Ramos (cell line): Measurements from ENCODE around the gene NRXN3.
"Not testable (repeated sequence)": the region's sequence is repeated elsewhere in the genome, so short reads cannot be mapped to it uniquely, and the experiment has no call there.

ENCODE experiments used
- in situ Hi-C: fragments of 300-500 bp; cut with MboI; formaldehyde crosslinking; loops from one replicate; pipeline ENCODE4 v1.14.3; 2022; ENCODE audit warnings: low sequenced_read_pairs; ENCODE audit not compliant: unreplicated experiment

The NRXN3 gene

DNA sequence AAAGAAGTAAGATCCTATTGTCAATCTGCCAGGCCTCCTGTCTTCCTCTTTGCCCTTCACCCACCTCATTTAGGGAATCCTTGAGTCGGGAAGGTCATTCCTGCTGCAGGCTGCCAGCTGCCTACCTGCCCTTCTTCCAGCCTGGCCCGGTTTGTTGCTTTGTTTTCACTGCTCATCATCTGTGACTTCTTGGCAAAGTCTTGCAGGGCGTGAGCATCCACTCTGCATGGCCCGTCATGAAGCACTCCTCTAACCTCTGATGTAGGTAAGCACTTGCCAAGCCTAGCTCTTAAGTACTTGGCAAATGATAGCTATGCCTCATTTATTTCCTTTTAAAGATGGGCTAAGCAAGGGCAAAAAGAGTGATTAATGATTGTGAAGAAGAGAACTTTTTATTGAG is 192.8 kb downstream of the NRXN3 start:
- in situ Hi-C loops, result no loop called here

DNA sequence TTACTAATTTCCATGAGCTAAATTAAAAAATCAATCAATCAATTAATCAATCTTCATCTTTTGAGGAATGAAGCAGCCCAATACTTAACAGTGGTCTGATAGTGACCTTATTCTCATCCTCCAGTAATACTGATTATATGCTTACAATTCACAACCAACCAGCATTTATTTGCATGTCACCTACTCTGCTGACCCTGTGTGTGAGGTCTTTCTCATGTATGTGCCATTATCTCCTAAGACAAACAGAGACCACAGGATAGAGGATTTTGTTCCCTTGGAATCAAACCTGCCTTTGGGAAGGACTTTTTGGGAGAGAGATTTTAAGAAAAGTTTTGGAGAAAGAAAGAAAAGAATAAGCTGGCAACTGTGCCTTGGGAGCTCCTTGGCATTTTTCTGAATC is 197.2 kb downstream of the NRXN3 start:
- in situ Hi-C loops, result no loop called here

DNA sequence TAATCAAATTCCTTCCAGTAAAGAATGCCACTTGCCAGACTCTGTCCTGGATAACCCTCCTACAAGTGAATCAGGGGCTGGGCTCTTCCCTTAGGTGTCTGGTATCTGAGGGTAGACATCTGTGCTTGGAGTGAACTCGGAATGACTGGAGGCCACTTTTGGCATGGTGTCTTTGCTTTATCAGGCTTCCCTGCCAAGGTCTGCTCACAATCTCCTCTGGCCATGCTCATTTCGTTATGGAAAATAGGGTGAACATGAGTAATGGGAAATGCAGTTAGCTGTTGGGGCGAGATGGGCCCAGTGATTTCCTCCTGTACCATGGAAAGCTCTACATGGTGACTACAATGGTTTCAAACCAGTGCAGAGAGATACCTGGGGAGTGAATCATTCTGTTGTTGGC is 212.9 kb downstream of the NRXN3 start:
- in situ Hi-C loops, result no loop called here

DNA sequence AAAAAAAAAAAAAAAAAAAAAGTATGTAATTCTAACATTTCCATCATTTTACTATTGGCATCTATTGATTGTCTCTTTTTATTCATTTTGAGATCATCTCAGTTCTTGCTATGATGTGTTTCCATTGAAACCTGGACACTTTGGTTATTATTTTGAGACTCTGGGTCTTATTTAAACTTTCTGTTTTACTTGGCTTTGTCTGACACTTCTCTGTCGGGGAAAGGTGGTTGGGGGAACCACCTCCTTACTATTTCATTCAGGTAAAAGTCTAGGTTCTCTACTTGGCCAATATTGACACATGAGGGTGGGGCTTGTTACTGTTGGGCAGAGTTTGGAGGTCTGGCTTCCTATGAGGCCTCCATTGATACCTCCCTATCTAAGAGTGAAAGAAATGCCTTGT is 228.0 kb downstream of the NRXN3 start:
- in situ Hi-C loops, result no loop called here

DNA sequence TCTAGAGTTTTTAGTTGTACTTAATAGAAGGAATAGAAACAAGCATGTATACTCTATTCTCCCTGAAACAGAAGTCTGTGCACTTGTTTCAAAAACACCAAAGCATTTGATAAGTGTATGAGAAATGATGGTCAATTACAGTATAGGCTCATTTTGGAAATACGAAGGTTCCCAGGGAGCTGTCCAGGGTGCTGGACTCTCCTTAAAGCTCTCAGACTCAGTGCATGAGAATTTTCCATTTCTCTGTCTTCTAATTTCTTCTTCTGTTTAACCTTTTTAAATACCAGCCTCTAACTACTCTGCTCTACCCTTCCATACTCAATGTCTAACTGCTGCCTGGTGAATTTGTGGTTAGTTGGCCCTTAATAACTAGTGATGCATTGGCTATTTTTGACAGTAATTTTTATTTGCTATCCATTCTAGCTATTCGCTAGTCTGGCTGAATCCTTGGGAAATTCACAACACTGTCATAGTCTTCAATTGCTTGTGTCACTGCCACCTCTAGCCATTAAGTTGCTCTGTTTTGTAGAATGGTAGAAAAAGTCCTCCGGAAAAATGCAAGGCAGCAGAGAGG is 229.2 kb downstream of the NRXN3 start:
- in situ Hi-C loops, result no loop called here

DNA sequence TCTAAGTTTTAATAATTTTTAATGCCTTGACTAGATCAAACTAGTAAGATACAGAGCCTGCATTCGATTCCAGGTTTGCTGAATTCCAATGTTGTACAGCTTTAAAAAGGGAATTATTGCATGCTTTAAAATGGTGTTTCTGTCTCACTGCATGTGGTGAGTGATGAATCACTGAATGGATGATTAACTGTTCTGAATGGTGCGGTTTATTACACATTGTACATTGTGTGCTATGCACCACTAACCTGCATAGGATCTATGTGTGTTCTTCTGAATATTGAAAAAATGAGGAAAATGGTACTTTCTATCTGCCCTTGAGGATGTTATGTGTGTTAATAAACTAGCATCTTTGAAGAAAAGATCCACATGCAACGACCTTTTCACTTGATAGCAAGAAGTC is 231.7 kb downstream of the NRXN3 start:
- in situ Hi-C loops, result no loop called here

DNA sequence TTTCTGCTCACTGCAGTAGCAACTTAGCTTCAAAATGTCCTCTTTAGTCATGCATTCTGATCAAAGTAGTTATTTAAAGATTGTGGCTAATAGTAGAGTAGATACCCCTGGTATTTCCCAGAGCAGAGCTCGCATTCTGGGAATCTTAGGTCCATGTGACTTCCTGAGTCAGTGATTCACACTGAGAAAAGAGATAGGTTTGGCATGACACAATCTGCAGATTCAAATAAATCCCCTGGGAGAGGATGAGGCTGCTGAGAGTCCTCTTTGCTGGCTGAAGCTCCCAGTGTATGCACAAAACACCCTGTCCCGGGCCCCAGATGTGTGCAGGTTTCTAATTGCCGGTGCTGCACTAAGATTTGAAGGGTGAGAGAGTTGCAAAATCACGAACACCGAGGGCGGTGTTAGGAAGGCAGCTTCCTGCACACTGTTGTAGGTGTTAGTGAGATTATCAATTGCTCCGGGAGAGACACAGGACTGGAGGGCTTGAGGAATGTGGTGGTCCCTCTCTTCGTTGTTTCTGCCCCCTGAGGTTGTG is 233.2 kb downstream of the NRXN3 start:
- in situ Hi-C loops, result no loop called here

DNA sequence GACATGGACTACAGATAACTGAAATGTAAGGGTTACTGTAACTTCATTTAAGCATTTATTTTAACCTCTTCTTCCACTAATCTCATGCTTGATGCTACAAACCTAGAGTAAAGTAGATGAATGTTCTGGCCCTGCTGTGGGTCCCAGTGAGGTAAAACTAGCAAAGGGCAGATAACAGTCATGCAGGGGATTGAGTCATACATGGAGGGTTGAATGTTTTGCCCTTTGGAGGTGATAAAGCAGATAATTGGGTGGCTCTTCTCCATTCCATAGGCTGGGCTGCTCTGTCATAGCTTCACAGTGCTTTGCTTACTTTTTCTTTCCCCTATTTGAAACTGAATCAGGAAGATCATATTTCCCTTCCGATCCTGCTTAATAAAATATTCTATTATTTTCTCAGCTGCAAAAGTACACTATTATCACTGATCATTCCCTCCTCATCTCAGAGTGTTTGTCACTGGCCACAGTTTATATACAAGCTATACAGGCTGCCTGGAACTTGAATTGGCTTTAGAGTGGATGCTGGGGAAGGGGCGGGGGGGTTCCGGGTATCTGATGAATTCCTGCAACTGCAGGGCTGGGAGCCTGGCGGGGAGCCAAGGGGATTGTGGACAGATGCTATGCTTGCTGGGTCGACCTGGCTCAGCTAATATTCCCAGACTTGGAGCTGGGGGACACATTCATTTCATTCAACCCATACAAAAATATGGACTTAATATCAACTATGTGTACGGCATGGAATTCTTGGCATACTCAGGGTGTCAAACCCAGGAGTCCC is 235.1 kb downstream of the NRXN3 start:
- in situ Hi-C loops, result no loop called here

DNA sequence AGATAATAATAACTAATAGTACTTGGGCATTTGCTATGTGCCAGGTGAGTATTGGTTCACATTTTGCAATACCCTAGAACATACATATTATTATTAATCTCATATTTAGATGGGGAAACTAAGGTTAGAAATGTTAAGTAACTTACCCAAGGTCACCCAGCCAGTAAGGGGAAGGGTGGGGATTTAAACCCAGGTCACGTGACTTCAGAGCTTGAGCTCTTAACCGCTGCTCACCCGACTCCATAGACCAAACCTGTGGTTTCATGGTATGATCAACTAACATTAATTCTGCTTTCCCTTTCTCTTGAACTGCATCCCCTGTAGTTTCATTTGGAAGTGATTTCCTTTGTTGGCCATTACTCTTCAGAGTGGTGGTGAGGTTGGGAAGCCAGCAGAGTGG is 242.3 kb downstream of the NRXN3 start:
- in situ Hi-C loops, result no loop called here

DNA sequence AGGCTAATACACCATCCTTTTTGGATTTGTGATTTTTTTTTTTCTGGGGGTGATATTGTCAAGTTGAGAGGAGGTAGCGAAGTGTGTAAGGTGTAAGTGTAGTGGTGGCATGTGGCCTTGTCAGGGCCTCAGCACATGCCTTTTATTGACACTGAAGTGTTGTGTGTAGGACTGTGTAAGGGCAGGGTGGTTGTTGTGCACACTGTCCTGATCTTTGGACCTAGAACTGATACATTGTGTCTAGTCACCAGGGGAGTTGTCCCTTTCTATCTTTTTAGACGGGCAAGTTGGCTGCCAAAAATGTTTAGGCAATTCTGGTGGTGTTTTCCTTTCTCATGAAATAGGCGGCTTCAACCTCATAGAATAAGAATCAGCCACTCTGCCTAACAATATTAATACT is 244.0 kb downstream of the NRXN3 start:
- in situ Hi-C loops, result no loop called here

DNA sequence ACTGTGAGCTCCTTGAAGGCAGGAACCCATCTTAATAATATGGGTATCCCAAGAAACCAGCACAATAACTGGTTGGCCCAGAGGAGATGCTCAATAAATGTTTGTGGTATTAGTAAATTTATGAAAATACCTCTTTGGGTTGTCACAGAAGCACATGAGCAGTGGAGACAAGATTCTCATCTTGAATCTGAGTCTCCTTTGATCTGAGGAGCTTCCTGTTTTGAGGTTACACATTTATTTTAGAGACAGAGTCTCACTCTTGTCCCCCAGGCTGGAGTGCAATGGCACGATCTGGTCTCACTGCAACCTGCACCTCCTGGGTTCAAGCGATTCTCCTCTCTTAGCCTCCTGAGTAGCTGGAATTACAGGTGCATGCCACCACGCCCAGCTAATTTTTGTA is 247.4 kb downstream of the NRXN3 start:
- in situ Hi-C loops, result no loop called here

DNA sequence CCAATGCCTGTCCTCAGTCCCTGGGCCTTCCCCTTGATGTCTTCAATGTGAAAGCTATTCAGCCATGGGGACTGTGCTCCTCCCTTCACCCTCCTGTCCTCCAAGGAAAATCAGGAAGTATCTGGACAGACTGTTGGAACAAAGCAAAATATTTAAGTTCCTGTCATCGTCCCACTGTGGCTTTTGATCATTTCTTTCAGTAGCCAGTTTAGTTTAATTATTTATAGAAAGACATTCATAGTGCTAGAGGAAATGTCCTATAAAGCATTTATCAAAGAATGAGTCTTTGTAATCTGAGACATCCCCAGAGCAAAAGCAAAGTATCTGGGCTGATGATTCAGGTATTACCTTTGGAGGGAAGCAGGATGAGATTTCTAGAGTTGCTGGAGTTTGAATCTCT is 254.1 kb downstream of the NRXN3 start:
- in situ Hi-C loops, result no loop called here

DNA sequence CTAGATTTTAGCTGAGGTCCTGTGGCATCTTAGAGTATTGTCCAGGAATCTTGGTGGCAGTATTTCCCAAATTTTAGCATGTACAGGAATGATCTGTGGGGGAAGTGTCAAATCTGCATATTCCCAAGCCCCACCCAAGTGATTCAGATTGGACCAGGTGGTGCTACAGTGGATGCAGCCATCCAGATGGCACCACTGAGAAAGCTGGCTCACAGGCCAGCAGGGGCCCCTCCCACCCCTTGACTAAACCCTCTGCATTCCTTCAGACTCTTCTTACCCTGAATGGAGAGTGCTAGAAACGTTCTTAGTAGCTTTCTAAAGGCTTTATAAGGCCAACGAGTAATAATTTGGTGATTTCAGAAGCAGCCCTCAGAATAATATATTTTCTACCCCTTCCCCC is 255.2 kb downstream of the NRXN3 start:
- in situ Hi-C loops, result no loop called here

DNA sequence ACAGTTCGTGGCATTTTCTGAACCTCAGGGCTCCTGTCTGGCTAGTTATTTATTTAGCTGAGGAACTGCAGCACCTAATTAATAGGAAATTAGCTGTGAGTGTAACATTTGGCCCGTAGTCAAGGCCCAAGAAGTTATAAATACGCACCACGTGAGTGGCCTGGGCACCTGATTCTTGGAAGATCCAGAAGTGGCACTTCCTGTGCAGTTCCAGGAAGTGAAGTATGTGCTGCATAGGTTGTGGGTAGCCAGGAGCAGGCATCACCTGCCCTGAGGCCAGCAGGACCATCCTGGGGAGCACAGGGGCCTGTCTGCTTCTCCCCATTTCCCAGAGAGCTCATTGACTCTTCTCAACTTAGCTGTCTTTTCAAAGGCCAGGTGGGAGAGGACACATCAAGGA is 255.6 kb downstream of the NRXN3 start:
- in situ Hi-C loops, result no loop called here

DNA sequence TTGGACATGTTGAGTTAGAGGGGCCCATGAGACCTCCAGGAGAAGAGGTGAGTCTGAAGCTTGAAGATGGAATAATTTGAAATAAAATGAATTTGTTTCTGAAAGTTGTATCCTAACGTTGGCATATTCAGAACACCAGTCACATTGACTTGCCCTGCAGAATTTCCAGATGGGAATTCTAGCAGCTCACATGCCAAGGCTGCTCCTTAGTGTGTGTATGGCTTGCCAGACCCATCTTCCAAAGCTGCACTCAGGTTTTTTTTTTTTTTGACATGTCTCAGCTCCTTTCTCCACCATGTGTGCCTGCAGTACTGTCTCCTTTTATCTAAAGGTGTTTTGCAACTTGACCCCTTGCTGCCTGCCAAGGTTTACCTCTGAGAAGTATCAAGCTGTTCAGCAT is 261.9 kb downstream of the NRXN3 start:
- in situ Hi-C loops, result no loop called here

DNA sequence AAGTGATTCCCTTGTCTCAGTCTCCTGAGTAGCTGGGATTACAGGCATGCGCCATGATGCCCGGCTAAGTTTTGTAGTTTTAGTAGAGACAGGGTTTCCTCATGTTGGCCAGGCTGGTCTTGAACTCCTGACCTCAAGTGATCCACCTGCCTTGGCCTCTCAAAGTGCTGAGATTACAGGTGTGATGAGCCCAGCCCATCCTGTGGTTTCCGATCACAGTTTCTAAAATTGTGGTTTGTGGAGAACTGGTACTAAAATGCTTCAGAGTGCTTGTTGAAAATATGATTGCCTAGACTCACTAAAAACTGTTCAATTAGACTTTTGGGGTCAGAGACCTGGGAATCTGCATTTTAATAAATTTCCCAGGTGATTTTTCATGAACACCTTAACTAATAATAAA is 267.3 kb downstream of the NRXN3 start:
- in situ Hi-C loops, result not testable (repeated sequence)

DNA sequence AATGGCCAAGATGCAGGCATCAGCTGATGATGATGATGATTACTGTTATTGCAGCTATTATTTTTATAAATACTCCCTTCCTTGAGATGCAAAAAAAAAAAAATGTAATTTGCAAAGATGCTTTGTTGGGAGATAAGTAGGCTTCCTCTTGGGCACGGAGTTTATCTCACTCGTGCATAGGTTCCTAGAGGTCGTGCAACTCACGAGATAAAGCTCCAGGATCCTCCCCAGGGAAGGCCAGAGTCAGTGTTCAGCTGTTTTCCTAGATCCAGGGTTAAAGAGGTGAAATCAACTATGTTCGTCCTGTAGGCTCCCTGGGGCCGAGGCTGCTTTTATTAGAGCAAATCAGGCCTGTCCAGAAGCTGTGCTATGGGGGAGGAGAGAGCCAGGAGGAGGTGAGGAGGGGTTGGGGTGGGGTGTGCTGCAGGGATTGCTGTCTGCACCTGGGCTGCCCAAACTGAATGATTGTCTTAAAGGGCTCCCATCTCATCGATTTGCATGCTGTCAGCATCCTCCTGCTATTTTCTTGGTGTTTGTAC is 270.3 kb downstream of the NRXN3 start:
- in situ Hi-C loops, result no loop called here

DNA sequence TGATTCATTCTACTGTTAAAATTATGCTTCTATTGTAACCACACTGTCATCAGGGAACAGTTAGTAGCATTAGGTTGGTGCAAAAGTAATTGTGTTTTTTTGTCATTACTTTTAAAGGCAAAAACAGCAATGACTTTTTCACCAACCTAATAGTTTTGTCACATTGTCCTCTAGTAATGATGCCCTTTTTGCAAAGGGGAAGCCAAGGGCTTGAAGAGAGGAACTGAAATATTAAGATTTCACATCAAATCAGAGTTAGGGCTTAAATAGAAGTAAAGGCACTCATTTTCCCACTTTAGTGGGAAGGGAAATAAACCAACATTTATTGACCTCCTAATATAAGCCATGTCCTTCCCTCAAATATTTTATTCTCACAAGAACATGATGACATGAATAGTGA is 273.7 kb downstream of the NRXN3 start:
- in situ Hi-C loops, result no loop called here

DNA sequence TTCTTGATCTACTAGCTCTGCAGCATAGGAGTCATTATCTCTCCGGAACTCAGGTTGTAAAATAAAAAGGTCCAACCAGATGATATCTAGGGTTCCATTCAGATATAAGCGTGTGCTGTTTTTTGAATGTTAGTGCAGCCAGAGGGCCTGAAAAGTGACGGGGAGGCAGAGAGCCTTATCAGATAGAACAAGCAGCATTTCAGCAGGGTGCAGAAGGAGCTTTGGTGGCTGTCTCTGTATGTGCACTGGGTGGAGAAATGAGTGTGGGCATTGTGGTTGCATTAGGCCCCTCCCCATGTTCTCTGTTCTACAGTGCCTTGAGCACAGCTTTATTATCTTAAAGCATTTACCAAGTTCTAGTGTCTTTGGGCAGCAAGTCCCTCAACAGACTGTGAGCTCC is 275.1 kb downstream of the NRXN3 start:
- in situ Hi-C loops, result no loop called here

DNA sequence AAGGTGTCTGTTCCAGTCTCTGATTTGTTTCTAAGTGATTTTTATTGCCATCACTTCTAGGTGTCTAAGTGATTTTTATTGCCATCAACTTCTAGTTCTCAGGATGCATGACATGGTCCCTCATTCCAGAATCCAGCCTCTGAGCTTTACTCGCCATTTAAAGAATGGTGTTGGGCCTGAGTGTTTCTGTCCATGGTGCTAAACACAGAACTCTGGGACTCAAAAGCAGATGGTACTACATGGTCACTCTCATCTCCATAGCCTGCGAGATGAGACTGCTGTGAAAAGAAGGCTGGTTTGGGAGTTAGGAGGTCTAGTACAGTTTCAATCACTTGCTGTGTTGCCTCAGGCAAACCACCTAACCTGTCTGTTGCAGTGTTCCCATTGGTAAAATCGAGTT is 276.6 kb downstream of the NRXN3 start:
- in situ Hi-C loops, result no loop called here

DNA sequence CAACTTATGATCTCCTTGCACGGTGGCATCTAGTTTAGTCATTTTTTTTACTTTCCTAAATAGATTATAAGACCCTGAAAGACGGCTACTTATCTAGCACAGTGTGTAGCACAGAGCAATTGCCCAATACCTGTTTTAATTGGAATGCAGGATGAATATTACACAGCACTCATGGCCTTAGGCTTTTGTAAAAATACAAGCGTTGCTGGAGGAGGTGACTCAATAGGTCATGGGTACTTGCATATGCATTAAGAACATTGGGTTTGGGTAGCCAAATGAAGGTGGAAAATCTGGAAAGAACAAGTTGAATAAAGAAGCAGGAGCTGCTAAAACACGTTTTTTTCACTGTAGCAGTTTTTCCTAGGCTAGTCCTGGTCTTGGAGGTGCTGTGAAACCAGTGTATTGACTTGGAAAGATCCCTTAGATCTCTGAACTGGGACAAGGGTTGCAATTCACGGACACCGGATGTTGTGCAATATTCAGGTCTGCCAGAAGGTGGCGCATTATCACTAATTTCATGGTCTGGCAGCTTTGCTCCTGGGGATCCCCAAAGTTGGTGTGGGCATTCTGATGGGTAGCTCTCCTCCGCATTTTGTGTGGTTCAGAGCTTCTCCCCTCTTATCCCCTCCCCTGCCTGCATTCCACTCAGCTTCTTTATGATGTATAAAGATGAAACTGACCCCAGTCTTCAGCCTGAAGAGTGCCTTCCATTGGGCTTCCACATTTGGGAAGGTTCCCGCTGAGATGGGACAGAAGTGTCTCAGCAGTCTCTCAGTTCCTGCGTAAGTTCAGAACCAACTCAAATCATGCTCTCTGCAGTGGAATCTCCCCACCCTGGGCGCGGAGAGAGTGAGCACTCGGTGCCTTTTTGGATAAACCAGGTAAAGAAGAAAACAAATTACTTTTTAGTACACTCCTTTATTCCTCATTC is 278.3 kb downstream of the NRXN3 start:
- in situ Hi-C loops, result no loop called here
